Stimulated activated CD8-positive, alpha-beta memory T cell treated with anti-CD3 and anti-CD28 coated beads, Interleukin-7, amount 100 ng/mL, for 24 hours (primary cell): Measurements from ENCODE around the gene CACNG4.

Experiments used
- DNase-seq: peaks from one replicate; pipeline ENCODE4 v3.0.0-alpha.2; 2020; ENCODE audit warnings: low read depth

Gene CACNG4

DNA sequence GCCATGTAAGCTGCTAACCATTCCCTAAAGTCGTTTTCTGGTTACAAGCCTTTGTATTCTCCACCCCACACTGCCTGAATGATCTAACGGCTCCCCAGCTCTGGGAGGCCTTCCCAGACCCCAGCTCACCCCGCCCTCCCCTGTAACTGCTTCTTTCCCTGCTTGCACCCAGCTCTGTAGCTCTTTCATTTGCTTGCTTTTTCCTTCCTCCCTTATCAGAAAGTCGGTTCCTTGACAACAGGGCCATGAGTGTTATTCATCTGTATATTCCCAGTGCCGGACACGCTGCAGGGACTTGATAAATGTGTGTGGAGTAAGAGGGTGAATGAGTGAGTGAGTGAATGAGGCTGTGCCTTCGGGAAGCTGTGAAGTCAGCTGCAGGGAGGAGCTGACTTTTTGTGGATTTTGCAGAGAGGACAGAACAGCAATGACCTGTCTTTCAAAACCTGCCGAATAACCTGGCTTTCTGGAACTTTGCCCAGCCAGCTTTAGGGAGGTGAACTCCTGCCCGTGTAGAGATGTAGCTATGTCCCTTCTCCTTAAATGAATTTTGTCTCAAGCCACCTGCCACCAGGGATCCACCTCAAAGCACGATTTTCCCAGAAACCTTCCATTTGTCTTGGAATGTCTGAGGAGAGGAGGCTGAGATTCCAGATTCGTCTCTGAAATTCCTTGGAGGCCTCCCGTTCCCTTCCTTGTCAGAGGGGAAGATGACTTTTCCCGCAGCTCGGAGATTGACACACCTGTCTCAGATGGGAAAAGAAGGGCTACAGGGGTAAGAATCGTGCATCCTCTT lies 20.0 kb upstream of the CACNG4 start:
- no peak for DNase-seq

DNA sequence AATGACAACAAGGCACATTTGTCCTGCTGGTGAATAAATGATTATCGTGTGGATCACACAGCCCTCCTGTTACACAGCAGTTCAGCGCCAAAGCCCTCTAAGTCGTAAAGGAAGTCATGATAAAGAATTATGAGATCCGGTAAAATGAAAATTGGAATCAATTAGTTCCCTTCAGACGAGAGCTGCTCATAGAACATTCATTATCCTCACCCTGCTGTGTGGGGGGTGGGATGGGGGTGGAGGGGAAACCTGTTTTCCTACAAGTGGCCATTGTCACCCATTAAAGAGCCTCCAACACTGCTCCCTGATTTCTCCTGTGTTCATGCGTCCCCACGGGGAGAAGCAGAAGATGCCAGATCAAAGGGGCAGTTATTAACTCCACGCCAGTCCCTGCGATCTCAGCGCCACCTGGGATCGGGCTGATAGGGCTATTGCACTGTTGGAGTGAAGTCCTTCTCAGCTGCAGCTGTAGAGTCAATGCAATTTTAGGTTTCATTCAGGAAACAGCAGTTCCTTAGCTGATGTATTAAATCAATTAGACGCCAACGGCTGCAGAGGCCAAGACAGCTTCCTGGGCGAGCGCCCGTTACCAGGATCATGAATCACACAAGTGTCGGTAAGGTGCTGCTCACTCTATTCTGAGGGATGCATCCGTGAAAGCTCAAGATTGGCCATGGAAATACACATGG lies 19.2 kb upstream of the CACNG4 start:
- no peak for DNase-seq

DNA sequence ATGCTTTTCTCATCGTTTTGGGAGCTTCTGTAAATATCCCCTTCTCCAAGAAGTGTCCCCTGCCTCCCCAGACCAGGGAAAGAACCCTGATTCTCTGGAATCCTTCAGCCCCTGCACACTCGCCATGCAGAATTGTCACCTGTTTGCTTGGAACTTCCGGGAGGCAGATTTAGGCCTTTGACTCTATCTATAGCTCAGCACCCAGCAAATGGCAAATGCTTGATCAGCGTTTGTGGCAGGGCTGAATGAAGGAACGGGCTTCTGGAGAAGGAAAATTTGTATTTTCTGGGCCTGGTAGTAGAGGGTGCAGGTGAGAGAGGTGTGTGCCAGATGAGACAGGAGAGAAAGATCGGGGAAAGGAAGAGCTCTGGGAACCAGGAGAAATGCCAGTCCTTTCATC lies 18.3 kb upstream of the CACNG4 start:
- no peak for DNase-seq

DNA sequence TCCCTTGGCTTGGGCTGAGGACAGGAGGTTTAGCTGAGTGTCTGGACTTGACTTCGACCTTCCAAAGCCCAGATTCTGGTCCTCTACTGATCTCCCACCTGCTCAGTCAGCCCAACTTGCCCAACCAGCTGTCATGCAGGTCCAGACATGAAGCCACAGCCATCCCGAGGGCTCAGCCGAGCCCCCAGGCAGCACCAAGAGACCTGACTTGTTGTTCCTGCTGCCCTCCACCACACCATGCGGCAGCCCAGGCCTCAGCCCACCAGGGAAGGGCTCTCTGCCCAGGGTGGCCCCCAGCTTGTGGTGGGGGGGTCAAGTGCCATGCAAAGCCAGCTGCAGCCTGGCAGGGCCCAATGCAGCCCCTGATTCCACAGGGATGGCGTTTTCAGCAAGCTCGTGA lies 17.2 kb upstream of the CACNG4 start:
- no peak for DNase-seq

DNA sequence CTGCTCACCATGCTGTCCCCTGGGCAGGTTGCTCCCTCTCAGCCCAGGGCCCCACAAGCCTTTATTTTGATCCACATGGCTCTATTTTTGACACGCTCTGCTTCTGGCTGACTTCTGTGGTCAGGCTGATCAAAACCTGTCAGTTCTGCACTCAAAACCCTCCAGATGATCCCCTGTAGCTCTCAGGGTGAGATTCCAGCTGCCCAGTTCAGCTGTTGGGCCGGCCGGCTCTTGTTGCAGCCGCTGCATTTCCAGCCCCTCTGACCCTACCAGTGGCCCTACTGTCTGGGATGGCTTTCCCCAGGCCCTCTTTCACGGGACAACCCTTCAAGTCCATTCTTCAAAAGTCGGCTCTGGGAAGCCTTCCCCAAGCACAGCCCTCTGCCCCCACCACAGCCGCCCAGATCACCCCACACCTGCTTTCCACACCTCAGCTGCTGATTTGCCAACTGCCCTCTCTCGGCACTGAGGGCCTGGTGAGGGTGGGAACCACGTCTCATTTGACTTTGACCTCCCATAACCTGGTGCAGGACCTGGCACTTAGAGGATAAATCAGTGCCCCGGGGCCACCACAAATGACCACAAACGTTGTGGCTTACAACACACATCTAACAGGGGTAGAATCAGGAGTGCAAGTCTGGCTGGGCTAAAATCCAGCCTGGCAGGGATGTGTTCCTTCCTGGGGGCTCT lies 16.3 kb upstream of the CACNG4 start:
- no peak for DNase-seq

DNA sequence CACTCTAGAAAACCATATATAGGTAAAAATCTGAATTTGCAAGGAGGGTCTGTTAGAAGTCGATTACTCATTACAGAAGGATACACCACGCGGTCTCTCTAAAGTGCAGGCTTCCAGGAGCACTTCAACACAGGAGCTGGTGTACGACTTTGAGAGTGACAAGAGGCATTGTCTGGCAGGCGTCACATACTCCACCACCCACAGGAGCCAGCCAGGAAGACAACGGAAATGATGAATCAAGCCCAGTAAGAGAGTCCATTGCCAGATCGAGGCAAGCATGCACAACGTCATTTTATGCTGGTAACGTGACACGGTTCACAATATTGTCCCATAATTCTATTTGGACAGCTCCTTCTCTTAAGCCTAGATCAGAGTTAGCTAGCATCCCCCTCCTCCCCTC lies 15.0 kb upstream of the CACNG4 start:
- DNase-seq, result no peak

DNA sequence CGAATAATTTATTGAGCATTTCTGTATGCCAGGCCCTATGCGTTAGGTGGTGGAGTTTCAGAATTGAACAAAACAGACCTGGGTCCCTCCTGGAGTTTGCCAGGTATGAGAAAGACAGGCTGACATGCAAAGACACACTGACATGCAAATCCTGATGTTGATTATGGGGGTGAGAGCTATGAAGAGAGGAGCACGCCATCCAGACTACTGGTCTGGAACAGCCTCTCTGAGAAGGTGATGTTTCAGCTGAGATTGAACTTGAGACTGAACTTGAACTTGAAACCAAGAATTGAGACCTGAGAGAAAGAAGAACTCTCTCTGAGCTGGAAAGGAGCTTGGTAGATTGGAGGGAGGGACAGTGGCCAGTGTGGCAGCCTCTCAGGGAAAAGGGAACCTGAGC lies 14.2 kb upstream of the CACNG4 start:
- DNase-seq, result no peak

DNA sequence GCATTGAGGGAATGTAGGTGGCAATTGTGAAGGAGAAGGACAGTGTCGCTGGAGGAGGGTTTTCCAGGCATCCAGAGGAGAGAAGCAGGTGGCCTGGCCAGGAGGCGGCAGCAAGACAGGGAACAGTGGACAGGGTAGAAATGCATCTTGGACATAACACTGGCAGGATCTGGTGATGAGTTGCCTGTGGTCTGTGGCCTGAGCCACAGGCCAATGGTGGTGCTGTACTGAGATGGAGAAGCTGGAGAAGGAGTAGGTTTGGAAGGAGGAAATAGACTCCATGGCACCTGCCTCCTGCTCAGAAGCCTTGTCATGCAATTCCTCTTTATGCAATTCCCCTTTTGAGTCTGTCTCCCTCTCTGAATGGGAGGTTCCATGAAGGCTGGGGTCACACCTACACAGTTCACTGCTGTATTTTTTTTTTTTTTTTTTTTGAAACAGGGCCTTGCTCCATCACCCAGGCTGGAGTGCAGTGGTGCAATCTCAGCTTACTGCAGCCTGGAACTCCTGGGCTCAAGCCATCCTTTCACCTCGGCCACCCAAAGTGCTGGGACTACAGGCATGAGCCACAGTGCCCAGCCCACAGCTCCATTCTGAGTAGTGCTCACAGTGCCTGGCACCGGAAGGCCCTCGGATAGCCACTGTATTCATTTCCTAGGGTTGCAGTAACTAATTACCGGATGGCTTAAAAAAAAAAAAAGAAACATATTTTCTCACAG lies 13.5 kb upstream of the CACNG4 start:
- no peak for DNase-seq

DNA sequence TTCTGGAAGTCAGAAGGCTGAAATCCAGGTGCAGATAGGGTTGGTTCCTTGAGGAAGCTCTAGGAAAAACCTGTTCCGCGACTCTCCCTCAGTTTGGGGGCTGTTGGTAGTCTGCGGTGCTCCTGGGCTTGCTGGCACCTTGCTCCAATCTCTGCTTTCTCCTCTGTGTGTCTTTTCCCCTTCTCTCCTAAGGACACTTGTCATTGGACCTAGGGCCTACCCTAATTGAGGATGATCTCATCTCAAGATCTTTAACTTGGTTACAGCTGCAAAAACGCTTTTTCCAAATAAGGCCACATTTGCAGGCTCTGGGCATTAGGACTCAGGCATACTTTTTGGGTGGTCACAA lies 12.9 kb upstream of the CACNG4 start:
- no peak for DNase-seq

DNA sequence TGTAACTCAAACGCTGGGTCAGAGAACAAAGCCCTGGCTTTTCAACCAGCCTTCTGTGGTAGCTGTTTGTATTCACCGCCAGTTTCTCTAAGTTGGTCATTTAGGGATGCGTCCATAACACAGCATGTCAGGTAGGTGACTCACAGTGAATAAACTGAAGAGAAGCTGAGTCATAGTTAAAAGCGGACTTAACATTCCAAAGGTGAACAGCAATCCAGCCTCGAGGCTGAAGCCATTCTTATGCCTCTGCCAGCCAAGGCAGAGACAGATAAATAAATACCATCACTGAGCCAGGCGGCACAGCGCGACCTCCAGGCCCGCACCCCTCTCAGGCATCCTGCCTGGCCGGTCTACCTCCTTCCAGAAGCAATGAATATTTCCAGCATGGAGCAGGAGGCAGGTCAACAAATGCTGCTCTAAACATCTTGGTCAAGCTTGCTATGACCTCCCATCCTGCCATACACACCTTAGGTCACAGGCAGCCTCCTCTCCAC lies 12.4 kb upstream of the CACNG4 start:
- DNase-seq, result no peak

DNA sequence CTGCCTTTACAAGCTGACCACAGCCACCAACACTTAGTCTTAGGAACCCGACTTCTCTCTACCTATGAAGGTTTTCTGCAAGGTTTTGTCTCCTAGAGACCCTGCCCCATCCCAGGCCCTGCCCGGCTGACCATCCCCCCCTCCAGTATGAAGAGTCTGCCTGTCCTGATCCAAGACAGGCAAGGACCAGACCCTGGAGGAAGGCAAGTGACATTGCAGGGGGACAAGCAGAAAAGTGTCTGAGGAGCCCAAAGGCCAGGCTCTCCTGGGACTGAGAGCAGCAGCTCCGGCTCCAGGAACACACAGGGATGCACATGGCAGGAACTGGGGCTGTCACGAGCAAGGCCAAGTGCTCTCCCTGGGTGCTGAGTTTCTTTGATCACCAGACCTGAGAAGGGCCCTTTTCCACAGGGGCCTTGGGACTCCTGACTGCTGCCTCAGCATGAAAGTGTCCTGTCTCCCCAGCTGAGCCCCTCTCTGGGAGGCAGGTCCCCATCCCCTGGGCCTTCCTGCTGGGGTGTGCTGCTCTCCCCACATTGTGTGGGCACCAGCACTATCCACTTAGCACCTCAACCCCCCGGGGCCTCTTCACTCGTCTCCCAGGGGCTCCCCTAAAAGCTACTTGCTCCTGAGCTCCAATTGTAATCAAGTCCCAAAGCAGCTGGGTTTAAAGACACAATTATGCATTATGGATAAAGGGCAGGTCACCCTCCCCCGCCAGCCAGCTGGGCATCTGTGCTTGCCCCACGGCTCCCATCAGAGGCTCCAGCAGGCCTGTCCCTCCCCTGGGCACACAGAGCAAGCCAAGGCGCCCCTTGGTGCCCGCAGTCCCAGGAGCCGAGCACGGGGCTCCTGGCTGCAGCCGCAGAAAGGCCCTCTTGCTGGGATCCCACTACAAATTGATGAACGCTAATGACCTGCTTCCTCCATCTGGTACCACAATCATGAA lies 11.6 kb upstream of the CACNG4 start:
- DNase-seq, result no peak

DNA sequence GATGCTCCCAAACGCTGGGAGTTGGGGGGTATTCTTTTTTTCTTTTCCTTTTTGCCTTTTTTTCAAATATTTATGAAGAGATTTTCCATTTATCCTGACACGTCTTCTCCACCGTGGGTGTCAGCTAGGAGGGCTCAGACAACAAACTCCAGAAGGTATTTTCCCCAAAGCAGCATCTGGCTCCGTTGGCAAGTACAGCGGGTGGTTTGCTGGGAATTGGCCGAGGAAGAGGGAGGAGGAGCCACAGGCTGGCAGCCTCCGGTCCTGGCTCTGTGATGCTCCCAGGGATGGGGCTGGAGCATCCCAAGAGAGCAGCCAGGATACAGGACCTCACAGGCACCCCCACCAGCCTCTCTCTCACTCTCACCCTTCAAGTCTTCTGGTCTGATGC lies 10.9 kb upstream of the CACNG4 start:
- DNase-seq, result no peak

DNA sequence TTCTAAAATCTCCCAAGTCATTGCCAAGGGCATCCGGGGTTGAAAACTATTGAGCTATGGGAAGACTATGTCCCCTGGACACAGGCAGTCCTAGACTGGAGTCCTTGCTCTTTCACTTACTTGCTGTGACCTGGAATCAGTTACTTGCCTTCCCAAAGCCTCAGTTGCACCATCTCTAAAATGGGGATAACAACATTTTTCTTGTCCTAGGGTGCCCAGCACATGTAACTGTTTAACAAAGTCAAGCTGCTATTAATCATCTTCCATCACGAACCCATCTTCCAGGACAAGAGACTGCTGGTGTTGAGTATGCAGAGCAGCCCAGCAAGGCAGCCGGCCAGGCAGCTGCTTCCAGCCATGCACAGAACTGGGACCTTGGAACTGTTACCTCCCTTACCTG lies 9.9 kb upstream of the CACNG4 start:
- DNase-seq, result no peak

DNA sequence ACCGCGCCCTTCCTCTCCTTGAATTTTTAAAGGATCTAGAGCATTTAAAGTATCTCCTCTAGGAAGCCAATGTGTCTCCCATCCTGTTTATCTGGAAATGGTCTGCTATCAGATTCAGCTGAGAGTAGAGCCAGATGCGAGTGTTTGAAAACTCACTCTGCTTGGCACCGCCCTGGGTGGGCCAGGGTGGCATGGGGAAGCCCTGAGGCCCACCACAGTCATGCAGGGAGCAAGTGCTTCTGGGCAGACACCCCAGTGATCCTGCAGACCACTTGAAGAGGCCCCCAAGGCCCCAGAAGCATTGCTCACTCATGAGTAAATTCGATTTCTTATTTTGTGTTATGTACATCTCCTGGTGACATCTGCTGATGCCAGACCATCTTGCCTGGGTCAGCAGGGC lies 8.7 kb upstream of the CACNG4 start:
- DNase-seq, result no peak

DNA sequence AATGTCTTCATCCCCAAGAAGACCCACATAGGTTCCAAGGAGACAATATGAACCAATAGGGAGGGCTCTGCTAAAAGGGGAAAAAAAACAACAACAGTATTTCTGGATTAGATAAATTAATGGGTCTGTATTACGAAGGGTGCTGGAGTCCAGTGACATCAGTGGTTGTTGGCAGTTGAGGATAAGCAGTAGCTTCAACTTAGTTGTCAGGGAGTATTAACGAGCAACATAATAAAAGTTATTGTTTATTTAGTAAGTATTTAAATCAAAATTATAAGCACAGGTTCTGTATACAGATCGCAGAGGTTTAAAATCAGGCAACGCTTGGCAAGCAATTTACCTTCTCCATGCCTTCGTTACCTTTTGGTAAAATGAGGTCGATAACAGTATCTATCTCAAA lies 7.6 kb upstream of the CACNG4 start:
- DNase-seq, result no peak

DNA sequence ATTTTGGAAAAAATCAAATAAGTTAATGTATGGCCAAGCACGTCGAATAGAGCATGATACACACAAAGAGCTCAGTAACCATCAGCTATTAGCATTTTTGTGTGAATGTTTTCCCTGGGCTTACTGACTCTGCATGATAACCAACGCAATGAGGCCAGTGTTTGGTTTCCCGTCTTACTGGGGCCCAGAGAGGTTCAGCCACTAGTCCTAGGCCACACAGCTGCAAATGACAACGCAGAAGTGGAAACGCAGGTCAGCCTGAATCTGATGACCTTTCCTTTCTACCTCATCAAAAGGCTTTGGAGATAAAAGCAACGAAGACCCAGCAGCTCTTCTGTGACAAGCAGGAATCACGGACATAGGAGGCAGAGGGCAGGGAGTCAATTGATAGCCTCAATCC lies 7.2 kb upstream of the CACNG4 start:
- no peak for DNase-seq

DNA sequence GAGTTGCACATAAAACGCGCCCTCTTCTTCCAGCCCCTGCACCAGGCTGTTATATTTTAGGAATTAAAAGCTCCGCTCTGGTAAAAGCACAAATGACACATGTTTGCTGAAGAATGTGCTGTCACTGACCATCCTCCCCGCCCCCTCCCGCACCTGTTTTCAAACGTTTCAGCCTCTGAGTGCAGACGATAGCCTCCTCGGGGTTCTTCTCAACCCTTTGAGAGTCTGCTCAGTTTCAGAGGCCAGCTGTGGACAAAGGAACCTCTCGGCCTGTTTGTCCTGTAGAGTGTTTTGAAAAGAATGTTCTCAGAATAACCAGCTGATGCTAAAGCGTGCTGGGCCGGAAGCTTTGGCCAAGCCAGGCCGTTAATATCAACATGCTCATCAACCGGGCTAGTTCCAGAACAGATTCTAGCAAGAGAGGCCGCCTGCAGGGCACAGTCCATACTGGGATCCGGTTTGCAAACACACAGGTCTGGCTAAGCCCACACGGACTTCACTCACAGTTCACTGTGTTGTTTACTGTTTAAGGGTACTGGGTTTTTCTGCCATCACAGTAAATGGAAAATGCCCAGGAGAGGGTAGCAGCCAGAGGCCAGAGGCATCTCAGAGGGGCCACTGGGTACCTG lies 6.4 kb upstream of the CACNG4 start:
- no peak for DNase-seq

DNA sequence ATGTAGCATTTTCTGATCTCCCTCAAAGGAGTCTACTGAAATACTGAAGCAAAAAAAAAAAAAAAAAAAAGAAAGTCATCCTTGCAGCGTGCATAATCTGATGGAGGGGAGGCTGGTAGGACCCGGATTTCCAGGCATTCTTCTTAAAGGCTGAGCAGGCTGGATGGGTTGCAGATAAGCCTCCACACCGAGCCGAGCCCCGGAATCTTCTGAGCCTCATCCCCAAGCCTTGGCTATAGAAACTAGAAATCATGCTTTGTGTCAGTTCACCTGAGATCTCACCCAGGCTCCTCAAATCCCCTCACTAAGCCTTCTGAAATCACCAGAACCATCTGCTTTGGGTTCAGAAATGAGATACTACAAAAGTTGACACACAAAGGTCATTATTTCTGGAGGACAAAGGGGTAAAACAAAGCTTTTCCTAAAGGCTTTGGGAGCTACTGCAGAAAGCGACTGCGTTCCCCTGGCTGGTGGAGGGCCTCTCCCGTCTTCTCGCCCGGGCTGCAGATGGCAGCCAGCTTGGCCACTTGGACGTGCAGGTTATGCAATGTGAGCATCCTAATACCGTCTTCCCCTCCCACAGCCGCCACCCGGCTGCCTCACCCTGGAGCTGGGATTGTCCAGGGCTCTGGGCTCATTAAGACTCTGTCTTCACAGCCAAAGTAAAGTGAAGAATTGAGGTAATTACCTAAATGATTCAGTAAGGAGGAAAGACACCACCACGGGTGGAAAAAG lies 4.7 kb upstream of the CACNG4 start:
- DNase-seq, result no peak

DNA sequence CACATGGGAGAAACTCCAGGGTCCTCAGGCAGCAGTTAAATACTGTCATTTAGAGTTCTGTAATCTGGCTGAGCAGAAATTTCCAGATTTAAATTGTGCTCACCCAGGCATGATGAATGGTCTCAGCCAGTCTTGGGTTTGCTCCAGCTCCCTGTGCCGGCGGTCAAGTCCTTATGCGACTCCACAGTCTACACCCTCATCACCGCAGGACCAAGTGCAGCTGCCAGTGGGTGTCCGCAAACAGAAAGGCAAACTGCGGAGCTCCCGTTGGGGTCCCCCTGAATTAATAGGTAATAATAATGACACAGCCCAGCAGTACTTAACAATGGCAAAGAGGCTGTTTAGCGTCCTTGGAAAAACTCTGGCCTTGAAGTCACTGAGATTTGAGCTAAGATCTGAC lies 3.9 kb upstream of the CACNG4 start:
- DNase-seq, result no peak

DNA sequence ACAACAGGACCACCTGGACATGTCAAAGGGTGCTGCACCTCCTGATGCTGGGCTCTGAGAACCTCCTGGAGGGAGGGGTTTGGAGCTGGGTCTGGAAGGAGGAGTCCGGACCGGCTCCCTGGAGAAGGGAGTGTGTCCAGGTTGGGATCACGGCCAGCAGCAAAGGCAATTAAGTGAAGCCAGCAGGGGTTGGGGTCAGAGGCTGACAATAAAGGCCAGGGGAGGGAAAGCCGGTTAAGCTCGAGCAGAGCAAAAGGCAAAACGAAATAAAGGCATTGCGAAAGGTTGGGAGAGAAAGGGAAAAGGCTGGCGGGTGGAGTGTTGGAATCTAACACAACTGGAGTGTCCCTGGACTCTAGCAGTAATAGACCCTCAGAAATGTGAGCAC lies 992 bp upstream of the CACNG4 start:
- DNase-seq, result no peak
